CD14-positive monocyte (primary cell): ENCODE measurements around the gene MST1R. TPM values are rescaled to one million over a fixed set of nuclear protein-coding genes. Genes with fewer than 3 reads are reported as not detected.

Experiments used
- DNase-seq, 3 donors: peaks; one replicate each; pipeline ENCODE4 v3.0.0-alpha.2; 2011 to 2022
- H2AFZ ChIP-seq: 2 replicates; pipeline ENCODE4 v1.6.0; 2012; ENCODE audit warnings: mild to moderate bottlenecking, low read depth, low read length, inconsistent platforms; ENCODE audit not compliant: insufficient read depth, poor library complexity, severe bottlenecking
- H3K27ac ChIP-seq, 2 donors: 1 replicate in 1 of 2; 2 replicates in 1 of 2; pipeline ENCODE4 v1.5.1; 2012 to 2013; ENCODE audit warnings: low read length in 2 of 2, control low read depth in 1 of 2, inconsistent platforms in 1 of 2, low read depth in 1 of 2, mild to moderate bottlenecking in 1 of 2
- H3K27me3 ChIP-seq, 2 donors: one replicate each; pipeline versions ENCODE4 v1.6.0 to v1.6.1; 2011 to 2013; ENCODE audit warnings: low read length in 2 of 2; ENCODE audit not compliant: control insufficient read depth in 2 of 2, insufficient read depth in 2 of 2
- H3K36me3 ChIP-seq, 2 donors: replicated peaks in 1 of 2; 1 replicate in 1 of 2; 2 replicates in 1 of 2; pipeline versions ENCODE4 v1.5.1 to v1.6.1; 2012 to 2013; ENCODE audit warnings: low read length in 2 of 2, control low read depth in 1 of 2, inconsistent platforms in 1 of 2, mild to moderate bottlenecking in 1 of 2; ENCODE audit not compliant: insufficient read depth in 2 of 2, control insufficient read depth in 1 of 2
- H3K4me1 ChIP-seq, 2 donors: 1 replicate in 1 of 2; 2 replicates in 1 of 2; pipeline versions ENCODE4 v1.5.1 to v1.6.1; 2012 to 2013; ENCODE audit warnings: low read length in 2 of 2, control low read depth in 1 of 2, inconsistent platforms in 1 of 2, mild to moderate bottlenecking in 1 of 2, moderate library complexity in 1 of 2; ENCODE audit not compliant: insufficient read depth in 2 of 2, control insufficient read depth in 1 of 2
- H3K4me2 ChIP-seq: replicated peaks from 2 replicates; pipeline ENCODE3; 2012; ENCODE audit warnings: low read length, moderate library complexity, mild to moderate bottlenecking; ENCODE audit not compliant: poor library complexity, severe bottlenecking; ENCODE audit errors: extremely low read depth
- H3K4me3 ChIP-seq, 3 experiments: fragments of 200-600 bp in 1 of 3; sonication (generic) in 1 of 3; replicated peaks in 1 of 3; 1 replicate in 2 of 3; 2 replicates in 1 of 3; pipeline ENCODE4 v1.5.1; 2011 to 2013; ENCODE audit warnings: low read length in 3 of 3, mild to moderate bottlenecking in 3 of 3, control low read depth in 2 of 3, low read depth in 2 of 3, inconsistent platforms in 1 of 3, moderate library complexity in 1 of 3
- H3K79me2 ChIP-seq: 2 replicates; pipeline ENCODE4 v1.6.0; 2012; ENCODE audit warnings: mild to moderate bottlenecking, control low read depth, inconsistent platforms, low read length, moderate library complexity; ENCODE audit not compliant: insufficient read depth
- H3K9ac ChIP-seq: 2 replicates; pipeline ENCODE4 v1.6.0; 2017; ENCODE audit warnings: low read length, mild to moderate bottlenecking; ENCODE audit not compliant: insufficient read depth, poor library complexity, severe bottlenecking
- H3K9me3 ChIP-seq, 2 donors: replicated peaks in 1 of 2; 1 replicate in 1 of 2; 2 replicates in 1 of 2; pipeline versions ENCODE4 v1.5.1 to v1.6.1; 2012 to 2013; ENCODE audit warnings: low read length in 2 of 2, control low read depth in 1 of 2; ENCODE audit not compliant: control insufficient read depth in 1 of 2, insufficient read depth in 1 of 2
- H4K20me1 ChIP-seq: 2 replicates; pipeline ENCODE4 v1.6.0; 2012; ENCODE audit warnings: mild to moderate bottlenecking, low read length, control low read depth, moderate library complexity; ENCODE audit not compliant: insufficient read depth
- H3K27ac Mint-ChIP-seq, 7 donors: one replicate each; pipeline ENCODE4 v1.8.0; 2020; ENCODE audit warnings: mild to moderate bottlenecking in 7 of 7, mixed read lengths in 7 of 7, moderate library complexity in 6 of 7, inconsistent platforms in 2 of 7
- H3K27me3 Mint-ChIP-seq, 3 donors: one replicate each; pipeline ENCODE4 v1.8.0; 2021 to 2022; ENCODE audit warnings: low read depth in 3 of 3, mild to moderate bottlenecking in 3 of 3, mixed read lengths in 3 of 3, moderate library complexity in 3 of 3, inconsistent platforms in 1 of 3
- H3K36me3 Mint-ChIP-seq, 2 donors: one replicate each; pipeline ENCODE4 v1.8.0; 2020; ENCODE audit warnings: mixed read lengths in 2 of 2, inconsistent platforms in 1 of 2, mild to moderate bottlenecking in 1 of 2
- H3K4me1 Mint-ChIP-seq: one replicate; pipeline ENCODE4 v1.8.0; 2020; ENCODE audit warnings: mild to moderate bottlenecking, mixed read lengths
- H3K4me3 Mint-ChIP-seq, 2 donors: one replicate each; pipeline ENCODE4 v1.8.0; 2020; ENCODE audit warnings: mild to moderate bottlenecking in 2 of 2, mixed read lengths in 2 of 2, moderate library complexity in 1 of 2
- H3K9me3 Mint-ChIP-seq, 7 donors: one replicate each; pipeline ENCODE4 v1.8.0; 2020 to 2022; ENCODE audit warnings: mixed read lengths in 7 of 7, mild to moderate bottlenecking in 6 of 7, moderate library complexity in 6 of 7, inconsistent platforms in 2 of 7
- WGBS: methylation state at CpG from one replicate; pipeline ENCODE4 v1.1.5; 2013; ENCODE audit warnings: missing lambda C conversion rate; ENCODE audit not compliant: insufficient coverage; 5-methylcytosine and 5-hydroxymethylcytosine counted together
- intact Hi-C, 2 donors: fragments of 100-400 bp; cut with micrococcal nuclease; formaldehyde crosslinking; loops; one replicate each; pipeline versions ENCODE4 v1.15.0 to v1.15.1; 2023
- polyA plus RNA-seq, 3 donors: library from polyadenylated mRNA; depleted of rRNA in 1 of 3; unstranded in 2 of 3; stranded (reverse) in 1 of 3; fragments of 300-500 nt in 2 of 3; fragments of >200 nt in 1 of 3; fragmentation: Illumina TruSeq in 2 of 3; gene quantifications; 1 replicate in 2 of 3; 2 replicates in 1 of 3; pipeline ENCODE4 v1.2.3, GENCODE V29; 2012 to 2021
- TF ChIP-seq, protein P1 (sequence below): fragments of 200-600 bp; IDR thresholded peaks from one replicate; pipeline ENCODE4 v1.8.0; 2022; ENCODE audit warnings: antibody characterized with exemption, mild to moderate bottlenecking

Gene MST1R
- polyA plus RNA-seq, 3 donors: 0.25 TPM; not detected in 2

DNA sequence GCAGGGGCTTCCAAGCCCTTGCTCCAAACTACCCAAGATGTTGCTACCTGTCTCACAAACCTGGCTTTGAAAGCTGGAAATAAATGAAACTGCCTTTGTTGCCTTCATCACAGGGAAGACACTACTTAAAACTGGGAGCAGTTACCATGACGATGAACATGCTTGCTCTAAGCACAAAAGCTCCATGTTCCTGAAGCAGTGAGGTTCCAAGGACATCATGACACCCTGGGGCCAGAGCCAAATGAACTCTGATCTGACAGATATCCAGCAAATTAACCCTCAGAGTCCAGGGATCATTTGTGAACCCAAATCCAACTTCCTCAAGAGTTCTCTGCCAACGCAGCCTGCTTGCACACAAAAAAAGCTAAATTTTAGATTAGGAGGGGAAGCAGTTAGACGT is 58.0 kb downstream of the MST1R start:
- no peaks in the 10 kb centered on the region for H3K27me3 ChIP-seq
- peaks cover 19 to 68% of the 10 kb centered on the region in 2 donors for H3K36me3 ChIP-seq
- H3K9me3 ChIP-seq: no peaks in the 10 kb centered on the region
- Mint-ChIP-seq H3K27me3 (peaks cover 0 to 1% (median 0%) of the 10 kb centered on the region in 3 donors), H3K9me3 (no peaks in the 10 kb centered on the region), H3K4me1 (no peaks in the 10 kb centered on the region), H3K36me3 (peaks cover 35 to 57% of the 10 kb centered on the region in 2 donors), H3K4me3 (no peak overlapping the region), H3K27ac (no peak overlapping the region)
- TF ChIP-seq, protein P1, sequence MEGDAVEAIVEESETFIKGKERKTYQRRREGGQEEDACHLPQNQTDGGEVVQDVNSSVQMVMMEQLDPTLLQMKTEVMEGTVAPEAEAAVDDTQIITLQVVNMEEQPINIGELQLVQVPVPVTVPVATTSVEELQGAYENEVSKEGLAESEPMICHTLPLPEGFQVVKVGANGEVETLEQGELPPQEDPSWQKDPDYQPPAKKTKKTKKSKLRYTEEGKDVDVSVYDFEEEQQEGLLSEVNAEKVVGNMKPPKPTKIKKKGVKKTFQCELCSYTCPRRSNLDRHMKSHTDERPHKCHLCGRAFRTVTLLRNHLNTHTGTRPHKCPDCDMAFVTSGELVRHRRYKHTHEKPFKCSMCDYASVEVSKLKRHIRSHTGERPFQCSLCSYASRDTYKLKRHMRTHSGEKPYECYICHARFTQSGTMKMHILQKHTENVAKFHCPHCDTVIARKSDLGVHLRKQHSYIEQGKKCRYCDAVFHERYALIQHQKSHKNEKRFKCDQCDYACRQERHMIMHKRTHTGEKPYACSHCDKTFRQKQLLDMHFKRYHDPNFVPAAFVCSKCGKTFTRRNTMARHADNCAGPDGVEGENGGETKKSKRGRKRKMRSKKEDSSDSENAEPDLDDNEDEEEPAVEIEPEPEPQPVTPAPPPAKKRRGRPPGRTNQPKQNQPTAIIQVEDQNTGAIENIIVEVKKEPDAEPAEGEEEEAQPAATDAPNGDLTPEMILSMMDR: no peak
- H3K27ac ChIP-seq: no peak overlapping the region
- no peak for DNase-seq
- no peak overlapping the region for H3K4me3 ChIP-seq
- H2AFZ ChIP-seq: no peak overlapping the region
- H3K9ac ChIP-seq: no peak overlapping the region
- H3K4me1 ChIP-seq: no peaks in the 10 kb centered on the region
- no peak overlapping the region for H3K4me2 ChIP-seq
- WGBS: 100% methylated on average over 1 of the region's 3 CpGs
- no peaks in the 10 kb centered on the region for H3K79me2 ChIP-seq
- H4K20me1 ChIP-seq: no peaks in the 10 kb centered on the region
- intact Hi-C loops: no loop called here

DNA sequence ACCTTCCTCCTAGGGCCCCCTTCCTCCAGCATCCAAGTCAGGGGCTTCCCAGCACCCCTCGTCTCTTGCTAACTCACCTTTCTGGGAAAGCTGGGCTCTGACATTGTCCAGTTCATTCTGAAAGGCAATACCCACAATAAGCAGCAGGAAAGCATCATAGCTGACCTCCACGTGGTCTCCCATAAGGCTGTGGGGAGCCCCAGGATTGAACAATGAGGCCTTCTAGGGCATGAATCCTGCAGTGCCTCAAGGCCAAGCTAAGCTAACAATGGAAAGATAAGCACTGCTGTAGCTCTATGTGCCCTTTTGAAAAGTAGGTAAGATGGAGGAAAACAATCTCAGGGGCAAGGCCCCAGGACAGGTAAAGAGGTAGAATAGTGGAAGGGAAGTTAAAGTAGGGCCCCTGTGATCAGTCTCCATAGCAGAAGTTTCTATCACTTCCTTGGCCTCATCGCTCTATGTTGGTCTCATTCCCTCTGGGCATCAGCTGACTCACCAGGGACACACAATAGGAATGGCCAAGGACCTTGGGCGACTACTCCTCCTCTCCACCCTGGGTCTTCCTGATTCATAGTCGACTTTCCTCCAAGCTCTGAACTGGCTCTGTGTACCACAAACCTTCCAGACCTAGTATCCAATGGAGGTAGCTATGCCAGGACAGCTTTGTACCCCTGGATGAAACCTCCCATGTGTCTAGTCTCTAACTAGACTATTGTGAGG is 59.0 kb downstream of the MST1R start:
- intact Hi-C loops: no loop called here
- no peaks in the 10 kb centered on the region for H3K4me1 ChIP-seq
- H3K79me2 ChIP-seq: no peaks in the 10 kb centered on the region
- H2AFZ ChIP-seq: no peak overlapping the region
- H3K4me2 ChIP-seq: no peak overlapping the region
- no peaks in the 10 kb centered on the region for H3K9me3 ChIP-seq
- 85% methylated on average over 5 of the region's 5 CpGs for WGBS
- TF ChIP-seq, protein P1: no peak
- H3K27me3 ChIP-seq: no peaks in the 10 kb centered on the region
- H3K27ac ChIP-seq: no peak overlapping the region
- no peak overlapping the region for H3K9ac ChIP-seq
- Mint-ChIP-seq H3K27ac (peak overlapping the region in 4 of 7 donors; percentile 27 to 79 (median 44)), H3K36me3 (peaks cover 35 to 57% of the 10 kb centered on the region in 2 donors), H3K4me3 (no peak overlapping the region), H3K27me3 (peaks cover 0 to 1% (median 0%) of the 10 kb centered on the region in 3 donors), H3K9me3 (no peaks in the 10 kb centered on the region), H3K4me1 (no peaks in the 10 kb centered on the region)
- H4K20me1 ChIP-seq: no peaks in the 10 kb centered on the region
- H3K36me3 ChIP-seq: peaks cover 19 to 68% of the 10 kb centered on the region in 2 donors
- H3K4me3 ChIP-seq: no peak overlapping the region
- no peak for DNase-seq
